Measurements from ENCODE around the gene SCFD1. TPM values are rescaled to one million over a fixed set of nuclear protein-coding genes. Genes with fewer than 3 reads are reported as not detected.
A peak's percentile ranks its signal among the peaks of the same experiment; 100 is the strongest.

SCFD1 gene
- total RNA-seq, 1 donor from 2014 or later, result 37.8 TPM

GRCh38 chr14:30754778-30755177 lies 132.7 kb downstream of the SCFD1 start:
- DNase-seq (ENCODE audit: low read depth), result no peak
- no peak overlapping the region for H3K4me3 ChIP-seq (ENCODE audit: low read depth, low read length)
- TF ChIP-seq CTCF (conservative IDR thresholded peaks at IDR 0.05; ENCODE audit: low read depth, low read length), result no peak

- TF ChIP-seq CTCF (conservative IDR thresholded peaks at IDR 0.05; ENCODE audit: low read depth, low read length), result peak; percentile 5
- DNase-seq (ENCODE audit: low read depth), result no peak
- no peak overlapping the region for H3K4me3 ChIP-seq (ENCODE audit: low read depth, low read length)
These were observed 134.5 kb downstream of the SCFD1 start for GRCh38 chr14:30756594-30756993.

GRCh38 chr14:30757082-30757481 lies 135.0 kb downstream of the SCFD1 start:
- no peak overlapping the region for H3K4me3 ChIP-seq (ENCODE audit: low read depth, low read length)
- TF ChIP-seq CTCF (conservative IDR thresholded peaks at IDR 0.05; ENCODE audit: low read depth, low read length), result no peak
- no peak for DNase-seq (ENCODE audit: low read depth)

- H3K4me3 ChIP-seq (ENCODE audit: low read depth, low read length), result no peak overlapping the region
- no peak for TF ChIP-seq CTCF (conservative IDR thresholded peaks at IDR 0.05; ENCODE audit: low read depth, low read length)
- DNase-seq (ENCODE audit: low read depth), result no peak
These were observed 137.3 kb downstream of the SCFD1 start for GRCh38 chr14:30759172-30760125.

- H3K4me3 ChIP-seq (ENCODE audit: low read depth, low read length), result no peak overlapping the region
- no peak for TF ChIP-seq CTCF (conservative IDR thresholded peaks at IDR 0.05; ENCODE audit: low read depth, low read length)
- no peak for DNase-seq (ENCODE audit: low read depth)
These were observed 141.8 kb downstream of the SCFD1 start for GRCh38 chr14:30763891-30764290.

GRCh38 chr14:30767624-30768023 lies 145.5 kb downstream of the SCFD1 start:
- TF ChIP-seq CTCF (conservative IDR thresholded peaks at IDR 0.05; ENCODE audit: low read depth, low read length), result no peak
- H3K4me3 ChIP-seq (ENCODE audit: low read depth, low read length), result no peak overlapping the region
- no peak for DNase-seq (ENCODE audit: low read depth)

- DNase-seq (ENCODE audit: low read depth), result no peak
- H3K4me3 ChIP-seq (ENCODE audit: low read depth, low read length), result no peak overlapping the region
- TF ChIP-seq CTCF (conservative IDR thresholded peaks at IDR 0.05; ENCODE audit: low read depth, low read length), result no peak
These were observed 146.7 kb downstream of the SCFD1 start for GRCh38 chr14:30768791-30769190.

Data from epithelial cell of proximal tubule (primary cell).